PC-3 (cell line): Measurements from ENCODE around the gene CACNA1D. TPM values are rescaled to one million over a fixed set of nuclear protein-coding genes. Genes with fewer than 3 reads are reported as not detected.

Experiments used
- ATAC-seq: fragments of 200-7000 bp; cut with Tn5 transposase; 2 replicates; pipeline ENCODE4 v1.9.1; 2020; ENCODE audit warnings: mild to moderate bottlenecking, moderate library complexity
- BruUV-seq: library from RNA; stranded (reverse); fragments of 400-500 nt; replicated peaks from 2 replicates; lab custom pipeline; 2021; lab: Mats Ljungman, UMichigan
- CTCF ChIA-PET: fragments of 300-600 bp; sonication (Branson Sonifier 250); formaldehyde crosslinking; loops from one replicate; lab custom pipeline; 2022; ENCODE audit warnings: antibody characterized with exemption; lab: Charles Lee
- POLR2A ChIA-PET: fragments of 300-600 bp; sonication (Branson Sonifier 250); formaldehyde crosslinking; loops from one replicate; lab custom pipeline; 2022; ENCODE audit warnings: antibody characterized with exemption; ENCODE audit not compliant: unreplicated experiment; lab: Charles Lee
- DNase-seq: peaks from one replicate; pipeline ENCODE4 v3.0.0-alpha.2; 2015
- H2AFZ ChIP-seq: fragments of 300-600 bp; sonication (generic); 2 replicates; pipeline ENCODE4 v1.6.0; 2016; ENCODE audit warnings: antibody characterized with exemption, low read length
- H3F3A ChIP-seq: fragments of 300-600 bp; sonication (generic); one replicate; pipeline ENCODE4 v1.6.0; 2017; ENCODE audit warnings: antibody characterized with exemption, low read length, control low read depth, mild to moderate bottlenecking; ENCODE audit not compliant: unreplicated experiment
- H3K27ac ChIP-seq: fragments of 300-600 bp; sonication (generic); 2 replicates; pipeline ENCODE4 v1.5.1; 2016; ENCODE audit warnings: mild to moderate bottlenecking, low read length
- H3K27me3 ChIP-seq: fragments of 300-600 bp; sonication (generic); 2 replicates; pipeline ENCODE4 v1.6.1; 2016; ENCODE audit warnings: low read length, mixed read lengths
- H3K36me3 ChIP-seq: fragments of 300-600 bp; sonication (generic); 2 replicates; pipeline ENCODE4 v1.6.1; 2016; ENCODE audit warnings: low read depth, mixed run types, low read length, mixed read lengths
- H3K4me1 ChIP-seq: fragments of 300-600 bp; sonication (generic); 2 replicates; pipeline ENCODE4 v1.5.1; 2016; ENCODE audit warnings: low read length; ENCODE audit not compliant: insufficient read depth
- H3K4me2 ChIP-seq: fragments of 300-600 bp; sonication (generic); 2 replicates; pipeline ENCODE4 v1.6.0; 2016; ENCODE audit warnings: low read length
- H3K4me3 ChIP-seq: fragments of 300-600 bp; sonication (generic); 2 replicates; pipeline ENCODE4 v1.5.1; 2016; ENCODE audit warnings: mild to moderate bottlenecking, low read length, mixed read lengths
- H3K79me2 ChIP-seq: fragments of 300-600 bp; sonication (generic); 2 replicates; pipeline ENCODE4 v1.6.1; 2017; ENCODE audit warnings: low read length, mixed read lengths
- H3K9ac ChIP-seq: fragments of 300-600 bp; sonication (generic); 2 replicates; pipeline ENCODE4 v1.6.0; 2016; ENCODE audit warnings: mild to moderate bottlenecking, low read length
- H3K9me2 ChIP-seq: fragments of 300-600 bp; sonication (generic); replicated peaks from 2 replicates; pipeline ENCODE4 v1.6.1; 2016; ENCODE audit warnings: mixed run types, low read length, mixed read lengths
- H3K9me3 ChIP-seq: fragments of 300-600 bp; sonication (generic); 2 replicates; pipeline ENCODE4 v1.6.1; 2016; ENCODE audit warnings: low read length, mixed read lengths
- H4K20me1 ChIP-seq: fragments of 300-600 bp; sonication (generic); 2 replicates; pipeline ENCODE4 v1.6.1; 2016; ENCODE audit warnings: low read length, mixed read lengths
- EZH2 ChIP-seq: fragments of 300-600 bp; sonication (generic); IDR thresholded peaks from one replicate; pipeline ENCODE4 v1.6.1; 2017; ENCODE audit warnings: antibody characterized with exemption, mild to moderate bottlenecking, low read length; ENCODE audit not compliant: unreplicated experiment
- EZH2phosphoT487 ChIP-seq: fragments of 300-600 bp; sonication (generic); IDR thresholded peaks from 2 replicates; pipeline ENCODE4 v1.6.1; 2018; ENCODE audit warnings: mild to moderate bottlenecking, antibody characterized with exemption, low read length, borderline replicate concordance
- intact Hi-C: fragments of 100-400 bp; cut with micrococcal nuclease; formaldehyde crosslinking; loops from 2 replicates; pipeline ENCODE4 v1.9.0; 2023
- total RNA-seq: library from RNA; depleted of rRNA; stranded (reverse); fragments of >200 nt; gene quantifications from 2 replicates; pipeline ENCODE4 v1.2.3, GENCODE V29; 2014
- TF ChIP-seq, protein P1 (sequence below): fragments of 300-600 bp; sonication (generic); conservative IDR thresholded peaks from 2 replicates; pipeline ENCODE4 v1.5.1; 2017; ENCODE audit warnings: antibody characterized with exemption, low read depth, mild to moderate bottlenecking, low read length

The CACNA1D gene
- total RNA-seq, 1 experiment from 2014 or later = not detected

DNA sequence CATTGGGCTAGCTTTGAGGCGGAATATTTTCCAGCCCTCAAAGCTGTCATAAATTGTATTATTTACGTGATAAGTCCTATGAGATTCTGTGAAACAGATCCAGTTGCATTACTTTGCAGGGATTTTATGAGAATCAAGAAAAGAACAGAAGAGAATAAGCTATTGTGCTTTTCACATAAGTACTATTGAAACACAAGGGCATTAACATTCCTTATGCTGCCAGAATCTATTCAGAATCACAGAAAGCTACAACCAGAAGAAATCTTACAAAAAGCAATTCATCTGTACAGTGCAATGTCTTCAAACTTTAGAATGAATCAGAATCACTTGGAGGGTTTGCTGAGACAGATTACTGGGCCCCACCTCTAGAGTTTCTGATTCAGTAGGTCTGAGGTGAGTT lies 10.6 kb upstream of the CACNA1D start:
- H3K9me2 ChIP-seq = no peaks in the 10 kb centered on the region
- H3K79me2 ChIP-seq = no peaks in the 10 kb centered on the region
- no peak overlapping the region for H3K27ac ChIP-seq
- no peak overlapping the region for H3K4me2 ChIP-seq
- CTCF ChIA-PET = no interaction called here
- DNase-seq = no peak
- no peaks in the 10 kb centered on the region for H3K9me3 ChIP-seq
- intact Hi-C loops = no loop called here
- H2AFZ ChIP-seq = no peak overlapping the region
- POLR2A ChIA-PET = no interaction called here
- no peaks in the 10 kb centered on the region for H4K20me1 ChIP-seq
- no peak overlapping the region for H3K4me3 ChIP-seq
- BruUV-seq = no TSS peak
- ATAC-seq = no peak
- TF ChIP-seq EZH2phosphoT487 (no peak), EZH2 (no peak)
- TF ChIP-seq, protein P1, sequence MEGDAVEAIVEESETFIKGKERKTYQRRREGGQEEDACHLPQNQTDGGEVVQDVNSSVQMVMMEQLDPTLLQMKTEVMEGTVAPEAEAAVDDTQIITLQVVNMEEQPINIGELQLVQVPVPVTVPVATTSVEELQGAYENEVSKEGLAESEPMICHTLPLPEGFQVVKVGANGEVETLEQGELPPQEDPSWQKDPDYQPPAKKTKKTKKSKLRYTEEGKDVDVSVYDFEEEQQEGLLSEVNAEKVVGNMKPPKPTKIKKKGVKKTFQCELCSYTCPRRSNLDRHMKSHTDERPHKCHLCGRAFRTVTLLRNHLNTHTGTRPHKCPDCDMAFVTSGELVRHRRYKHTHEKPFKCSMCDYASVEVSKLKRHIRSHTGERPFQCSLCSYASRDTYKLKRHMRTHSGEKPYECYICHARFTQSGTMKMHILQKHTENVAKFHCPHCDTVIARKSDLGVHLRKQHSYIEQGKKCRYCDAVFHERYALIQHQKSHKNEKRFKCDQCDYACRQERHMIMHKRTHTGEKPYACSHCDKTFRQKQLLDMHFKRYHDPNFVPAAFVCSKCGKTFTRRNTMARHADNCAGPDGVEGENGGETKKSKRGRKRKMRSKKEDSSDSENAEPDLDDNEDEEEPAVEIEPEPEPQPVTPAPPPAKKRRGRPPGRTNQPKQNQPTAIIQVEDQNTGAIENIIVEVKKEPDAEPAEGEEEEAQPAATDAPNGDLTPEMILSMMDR = no peak
- no peaks in the 10 kb centered on the region for H3K36me3 ChIP-seq
- H3F3A ChIP-seq = no peaks in the 10 kb centered on the region
- H3K27me3 ChIP-seq = peaks cover 32% of the 10 kb centered on the region
- no peak overlapping the region for H3K9ac ChIP-seq
- H3K4me1 ChIP-seq = 0 out of 2 replicates have a peak, but pooled peaks cover 4% of the 10 kb centered on the region

DNA sequence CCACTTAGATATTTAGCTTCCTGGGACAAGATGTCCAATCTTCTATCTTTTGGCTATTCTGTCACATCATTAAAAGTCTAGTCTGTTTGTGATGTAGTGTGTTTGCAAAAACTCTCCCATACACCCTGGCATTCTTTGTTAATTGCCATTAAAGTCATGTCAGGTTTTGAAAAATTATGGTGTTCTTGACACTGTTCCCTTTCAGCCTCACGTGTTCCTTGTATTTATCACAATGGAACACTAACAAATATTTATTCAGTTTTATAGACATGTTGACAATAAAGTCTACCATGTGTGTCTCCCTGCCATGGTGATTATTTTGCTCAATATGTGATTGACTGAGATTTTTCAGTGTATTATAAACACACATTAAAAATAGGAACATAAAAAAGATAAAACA lies 9.4 kb upstream of the CACNA1D start:
- Histone ChIP-seq H3K79me2 (no peaks in the 10 kb centered on the region), H3K27ac (no peak overlapping the region), H3K4me2 (no peak overlapping the region), H2AFZ (no peak overlapping the region), H3K4me1 (0 out of 2 replicates have a peak, but pooled peaks cover 4% of the 10 kb centered on the region), H4K20me1 (no peaks in the 10 kb centered on the region), H3K9me2 (no peaks in the 10 kb centered on the region), H3K36me3 (no peaks in the 10 kb centered on the region), H3K27me3 (peaks cover 35% of the 10 kb centered on the region), H3K9me3 (no peaks in the 10 kb centered on the region), H3K9ac (no peak overlapping the region), H3K4me3 (no peak overlapping the region), H3F3A (no peaks in the 10 kb centered on the region)
- no peak for TF ChIP-seq EZH2
- TF ChIP-seq, protein P1 = no peak
- TF ChIP-seq EZH2phosphoT487 = no peak
- ChIA-PET POLR2A (no interaction called here), CTCF (no interaction called here)
- intact Hi-C loops = no loop called here
- DNase-seq (no peak), ATAC-seq (no peak)
- no TSS peak for BruUV-seq

DNA sequence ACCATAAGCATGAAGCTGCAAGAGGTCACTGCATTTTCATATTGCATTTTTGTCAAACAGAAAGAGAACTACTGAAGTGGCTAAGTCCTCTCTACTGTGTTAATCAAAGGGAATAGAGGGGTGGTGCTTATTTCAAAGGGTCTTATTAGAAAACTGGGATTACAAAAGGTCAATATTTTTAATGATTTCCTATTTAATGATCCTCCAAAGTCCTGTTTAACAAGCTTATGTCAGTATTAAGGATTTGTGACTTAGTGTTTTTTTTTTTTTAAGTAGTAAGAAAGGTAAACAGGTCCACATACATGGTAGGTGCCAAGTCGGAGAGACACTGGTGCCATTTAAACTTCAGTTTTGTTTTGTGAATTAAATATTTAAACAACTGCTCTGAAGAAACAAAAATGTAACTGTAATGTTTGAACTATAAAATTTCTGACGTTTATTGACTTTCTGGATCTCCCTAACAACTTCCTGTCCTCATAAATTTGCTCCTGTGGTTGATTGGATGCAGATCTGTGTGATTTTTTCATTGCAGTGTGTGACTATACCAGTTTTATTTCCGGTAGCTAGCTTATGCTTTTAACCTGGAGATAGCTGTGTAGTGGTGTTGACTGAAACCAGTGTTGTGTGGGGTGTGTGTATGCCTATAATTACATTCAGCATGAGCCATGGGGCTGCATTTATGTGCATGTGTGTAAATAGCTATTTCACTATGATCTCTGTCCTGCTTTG lies 8.6 kb upstream of the CACNA1D start:
- no peak overlapping the region for H3K27ac ChIP-seq
- POLR2A ChIA-PET = no interaction called here
- DNase-seq = peak; percentile 21
- no peaks in the 10 kb centered on the region for H3F3A ChIP-seq
- no peak overlapping the region for H3K4me2 ChIP-seq
- ATAC-seq = peak; percentile 92
- H3K79me2 ChIP-seq = no peaks in the 10 kb centered on the region
- H3K27me3 ChIP-seq = peaks cover 40% of the 10 kb centered on the region
- H3K4me3 ChIP-seq = no peak overlapping the region
- no peaks in the 10 kb centered on the region for H3K36me3 ChIP-seq
- no peaks in the 10 kb centered on the region for H4K20me1 ChIP-seq
- no peak for TF ChIP-seq EZH2
- no peak for TF ChIP-seq EZH2phosphoT487
- TF ChIP-seq, protein P1 = no peak
- H3K9me2 ChIP-seq = no peaks in the 10 kb centered on the region
- H3K9ac ChIP-seq = no peak overlapping the region
- H3K9me3 ChIP-seq = no peaks in the 10 kb centered on the region
- H3K4me1 ChIP-seq = 0 out of 2 replicates have a peak, but pooled peaks cover 4% of the 10 kb centered on the region
- no TSS peak for BruUV-seq
- intact Hi-C loops = no loop called here
- CTCF ChIA-PET = no interaction called here
- H2AFZ ChIP-seq = no peak overlapping the region
